GM18951 (cell line): ENCODE measurements around the gene BBS9.
"Not testable (repeated sequence)": the region's sequence is repeated elsewhere in the genome, so short reads cannot be mapped to it uniquely, and the experiment has no call there.

Experiments used
- POLR2A ChIP-seq: IDR thresholded peaks from 4 replicates; pipeline ENCODE4 v1.6.1; 2011; ENCODE audit warnings: mild to moderate bottlenecking; ENCODE audit not compliant: insufficient read length, insufficient read depth; ENCODE audit errors: extremely low read depth
- in situ Hi-C: fragments of 300-500 bp; cut with MboI; formaldehyde crosslinking; loops from one replicate; pipeline ENCODE4 v1.12.0; 2022; ENCODE audit warnings: low sequenced_read_pairs, mixed read lengths, inconsistent platforms; ENCODE audit not compliant: unreplicated experiment

Gene BBS9

GRCh38 chr7:33503736-33504135 lies 374.4 kb downstream of the BBS9 start:
- TF ChIP-seq POLR2A: no peak
- in situ Hi-C loops: no loop called here

- in situ Hi-C loops: no loop called here
These were observed 374.9 kb downstream of the BBS9 start for GRCh38 chr7:33504266-33504665.

GRCh38 chr7:33509206-33509605 lies 379.8 kb downstream of the BBS9 start:
- in situ Hi-C loops: no loop called here
- TF ChIP-seq POLR2A: no peak

More at GRCh38 chr7:33504266-33504665, 374.9 kb downstream of the BBS9 start:
- TF ChIP-seq POLR2A: no peak

- in situ Hi-C loops: no loop called here
- TF ChIP-seq POLR2A: no peak
These were observed 382.4 kb downstream of the BBS9 start for GRCh38 chr7:33511778-33512177.

- in situ Hi-C loops: no loop called here
- no peak for TF ChIP-seq POLR2A
These were observed 387.2 kb downstream of the BBS9 start for GRCh38 chr7:33516568-33516967.

GRCh38 chr7:33517191-33517590 lies 387.8 kb downstream of the BBS9 start:
- in situ Hi-C loops: no loop called here
- TF ChIP-seq POLR2A: no peak

GRCh38 chr7:33527008-33527407 lies 397.6 kb downstream of the BBS9 start:
- in situ Hi-C loops: not testable (repeated sequence)

GRCh38 chr7:33527613-33528012 lies 398.2 kb downstream of the BBS9 start:
- in situ Hi-C loops: not testable (repeated sequence)

GRCh38 chr7:33529070-33529469 lies 399.7 kb downstream of the BBS9 start:
- TF ChIP-seq POLR2A: no peak
- in situ Hi-C loops: no loop called here

- in situ Hi-C loops: no loop called here
- no peak for TF ChIP-seq POLR2A
These were observed 401.3 kb downstream of the BBS9 start for GRCh38 chr7:33530664-33531063.

- in situ Hi-C loops: no loop called here
- no peak for TF ChIP-seq POLR2A
These were observed 402.5 kb downstream of the BBS9 start for GRCh38 chr7:33531888-33532287.

GRCh38 chr7:33534833-33535232 lies 405.5 kb downstream of the BBS9 start:
- in situ Hi-C loops: no loop called here
- TF ChIP-seq POLR2A: no peak

GRCh38 chr7:33535989-33536388 lies 406.6 kb downstream of the BBS9 start:
- TF ChIP-seq POLR2A: no peak
- in situ Hi-C loops: no loop called here

GRCh38 chr7:33536398-33537103 lies 407.2 kb downstream of the BBS9 start:
- in situ Hi-C loops: no loop called here
- TF ChIP-seq POLR2A: no peak

GRCh38 chr7:33537104-33537477 lies 407.7 kb downstream of the BBS9 start:
- no peak for TF ChIP-seq POLR2A

More at GRCh38 chr7:33537104-33537477, 407.7 kb downstream of the BBS9 start:
- in situ Hi-C loops: no loop called here
